Measurements from ENCODE around the gene ANG.
"Not testable (repeated sequence)": the region's sequence is repeated elsewhere in the genome, so short reads cannot be mapped to it uniquely, and the experiment has no call there.

Gene ANG

DNA sequence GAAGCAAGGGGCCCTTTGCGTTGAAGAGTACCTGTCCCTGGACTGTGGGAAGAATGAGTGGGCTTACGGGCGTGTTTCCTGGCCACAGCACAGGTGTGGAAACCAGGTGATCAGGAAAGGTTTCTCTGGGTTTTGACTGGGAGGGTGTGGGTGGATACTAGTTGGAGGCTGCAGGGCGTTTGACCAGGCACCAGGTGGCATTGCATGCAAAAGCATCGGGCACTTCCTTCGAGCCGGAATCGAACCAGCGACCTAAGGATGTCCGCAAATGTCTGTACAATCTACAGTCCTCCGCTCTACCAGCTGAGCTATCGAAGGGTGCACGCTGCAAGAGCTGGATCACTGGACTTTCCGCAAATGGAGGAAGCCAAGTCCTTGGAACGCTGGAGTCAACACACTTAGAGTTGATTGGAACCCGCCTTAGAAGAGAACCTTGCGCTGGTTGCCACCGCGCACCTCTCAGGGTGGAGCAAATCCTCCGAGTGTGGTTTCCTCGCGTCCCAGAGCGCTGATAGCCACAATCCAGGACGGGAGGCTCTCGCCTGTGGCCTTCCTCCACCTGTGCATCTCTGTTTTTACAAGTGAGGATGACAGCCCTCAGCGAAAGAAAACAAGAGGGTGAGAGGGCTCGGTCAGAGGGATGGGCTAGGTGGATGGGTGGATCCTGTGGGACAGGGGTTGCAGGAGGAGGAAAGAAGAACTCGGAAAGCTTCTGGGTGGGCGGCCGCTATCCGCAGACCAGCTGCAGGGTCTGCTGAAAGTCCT, 25.4 kb upstream of the ANG start:
- DNase-seq (ENCODE audit: extremely low read depth, low read depth): no peak
- TF ChIP-seq, protein P1, sequence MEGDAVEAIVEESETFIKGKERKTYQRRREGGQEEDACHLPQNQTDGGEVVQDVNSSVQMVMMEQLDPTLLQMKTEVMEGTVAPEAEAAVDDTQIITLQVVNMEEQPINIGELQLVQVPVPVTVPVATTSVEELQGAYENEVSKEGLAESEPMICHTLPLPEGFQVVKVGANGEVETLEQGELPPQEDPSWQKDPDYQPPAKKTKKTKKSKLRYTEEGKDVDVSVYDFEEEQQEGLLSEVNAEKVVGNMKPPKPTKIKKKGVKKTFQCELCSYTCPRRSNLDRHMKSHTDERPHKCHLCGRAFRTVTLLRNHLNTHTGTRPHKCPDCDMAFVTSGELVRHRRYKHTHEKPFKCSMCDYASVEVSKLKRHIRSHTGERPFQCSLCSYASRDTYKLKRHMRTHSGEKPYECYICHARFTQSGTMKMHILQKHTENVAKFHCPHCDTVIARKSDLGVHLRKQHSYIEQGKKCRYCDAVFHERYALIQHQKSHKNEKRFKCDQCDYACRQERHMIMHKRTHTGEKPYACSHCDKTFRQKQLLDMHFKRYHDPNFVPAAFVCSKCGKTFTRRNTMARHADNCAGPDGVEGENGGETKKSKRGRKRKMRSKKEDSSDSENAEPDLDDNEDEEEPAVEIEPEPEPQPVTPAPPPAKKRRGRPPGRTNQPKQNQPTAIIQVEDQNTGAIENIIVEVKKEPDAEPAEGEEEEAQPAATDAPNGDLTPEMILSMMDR (IDR thresholded peaks at IDR 0.05; ENCODE audit: low read depth, low read length): peak; percentile 30

DNA sequence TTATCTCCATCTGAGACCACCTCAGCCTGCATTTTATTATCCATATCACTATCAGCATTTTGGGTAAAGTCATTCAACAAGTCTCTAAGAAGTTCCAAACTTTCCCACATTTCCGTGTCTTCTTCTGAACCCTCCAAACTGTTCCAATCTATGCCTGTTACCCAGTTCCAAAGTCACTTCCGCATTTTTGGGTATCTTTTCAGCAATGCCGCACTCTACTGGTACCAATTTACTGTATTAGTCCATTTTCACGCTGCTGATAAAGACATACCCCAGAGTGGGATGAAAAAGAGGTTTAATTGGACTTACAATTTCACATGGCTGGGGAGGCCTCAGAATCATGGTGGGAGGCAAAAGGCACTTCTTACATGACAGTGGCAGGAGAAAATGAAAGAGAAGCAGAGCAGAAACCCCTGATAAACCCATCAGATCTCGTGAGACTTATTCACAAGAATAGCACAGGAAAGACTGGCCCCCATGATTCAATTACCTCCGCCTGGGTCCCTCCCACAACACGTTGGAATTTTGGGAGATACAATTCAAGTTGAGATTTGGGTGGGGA, 22.1 kb upstream of the ANG start:
- DNase-seq (ENCODE audit: extremely low read depth, low read depth): not testable (repeated sequence)

DNA sequence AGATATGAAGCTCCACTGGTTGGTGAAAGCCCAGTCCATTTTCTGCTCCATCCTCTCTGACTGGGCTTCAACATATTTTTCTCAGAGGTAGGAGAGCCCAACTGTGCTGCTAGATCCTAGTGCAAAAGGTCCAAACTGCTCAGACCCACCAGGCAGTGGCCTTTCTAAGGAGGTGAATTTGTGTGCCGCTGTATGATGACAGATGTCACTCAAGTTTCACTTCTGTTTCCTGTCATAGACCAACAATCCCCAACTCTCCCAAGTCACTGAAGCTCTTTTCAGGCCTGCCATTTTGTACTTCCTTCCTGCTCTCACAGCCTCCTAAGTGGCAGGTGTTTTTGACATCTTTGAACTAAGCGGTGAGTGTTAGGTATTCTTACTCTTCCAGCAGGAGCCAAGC, 20.6 kb upstream of the ANG start:
- TF ChIP-seq, protein P1 (IDR thresholded peaks at IDR 0.05; ENCODE audit: low read depth, low read length): no peak
- DNase-seq (ENCODE audit: extremely low read depth, low read depth): no peak

DNA sequence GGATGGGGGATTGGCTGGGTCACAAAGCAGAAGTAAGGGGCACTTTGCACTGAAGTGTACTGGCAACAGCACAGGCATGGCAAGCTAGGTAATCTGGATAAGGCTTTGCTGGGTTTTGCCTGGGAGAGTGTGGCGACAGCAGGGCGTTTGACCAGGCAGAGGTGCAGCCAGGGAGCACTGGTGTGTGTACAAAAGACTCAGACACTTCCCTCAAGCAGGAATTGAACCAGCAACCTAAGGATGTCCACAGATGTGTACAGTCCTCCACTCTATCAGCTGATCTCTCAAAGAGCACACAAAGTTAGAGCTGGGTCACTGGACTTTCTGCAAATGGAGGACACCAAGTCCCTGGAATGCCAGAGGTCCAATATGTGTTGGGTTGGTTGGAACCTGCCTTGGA, 19.6 kb upstream of the ANG start:
- no peak for DNase-seq (ENCODE audit: extremely low read depth, low read depth)
- TF ChIP-seq, protein P1 (IDR thresholded peaks at IDR 0.05; ENCODE audit: low read depth, low read length): no peak

DNA sequence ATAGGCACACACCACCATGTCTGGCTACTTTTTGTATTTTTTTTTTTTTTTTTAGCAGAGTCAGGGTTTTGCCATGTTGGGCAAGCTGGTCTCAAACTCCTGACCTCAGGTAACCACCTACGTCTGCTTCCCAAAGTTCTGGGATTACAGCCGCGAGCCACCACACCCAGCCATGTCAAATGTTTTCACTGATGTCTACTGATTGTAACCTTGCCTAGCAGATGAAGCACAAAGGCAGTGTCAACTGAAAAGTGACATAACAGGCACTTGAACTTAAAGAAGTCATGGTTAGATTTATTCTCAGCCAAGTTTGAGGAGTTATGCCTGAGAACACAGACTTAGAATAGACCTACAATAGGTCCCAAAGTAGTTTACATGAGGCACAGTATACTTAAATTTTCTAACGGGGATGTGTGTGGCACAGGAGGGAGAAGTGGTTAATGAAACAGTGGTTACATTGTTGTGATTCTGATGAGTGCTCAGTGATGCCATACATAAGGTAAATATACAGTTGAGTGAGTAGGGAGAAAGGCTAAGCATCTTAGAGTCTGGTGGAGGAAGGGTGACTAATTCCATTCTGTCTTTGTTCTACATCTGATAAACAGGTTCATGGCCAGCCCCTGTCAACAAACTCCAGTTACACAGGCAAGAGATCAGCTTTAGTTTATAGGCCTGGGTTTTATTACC, 16.8 kb upstream of the ANG start:
- no peak for DNase-seq (ENCODE audit: extremely low read depth, low read depth)

DNA sequence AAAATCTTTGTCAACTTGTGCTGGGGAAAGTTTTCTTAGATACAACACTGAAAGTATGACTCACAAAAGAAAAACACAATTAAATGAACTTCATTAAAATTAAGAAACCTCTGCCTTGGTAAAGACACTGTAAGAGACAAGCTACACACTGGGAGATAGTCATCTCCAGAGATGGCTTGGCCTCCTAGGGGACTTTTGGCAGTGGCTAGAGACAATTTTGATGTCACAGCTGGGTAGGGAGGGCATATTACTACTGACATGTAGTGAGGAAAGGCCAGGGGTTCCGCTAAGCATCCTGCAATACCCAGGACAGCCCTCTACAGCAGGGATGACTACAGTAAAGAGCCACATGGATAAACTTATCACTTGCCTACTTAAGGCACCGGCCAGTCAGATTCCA, 12.9 kb upstream of the ANG start:
- TF ChIP-seq, protein P1 (IDR thresholded peaks at IDR 0.05; ENCODE audit: low read depth, low read length): no peak

More for the DNA sequence above, 16.8 kb upstream of the ANG start:
- TF ChIP-seq, protein P1 (IDR thresholded peaks at IDR 0.05; ENCODE audit: low read depth, low read length): no peak

DNA sequence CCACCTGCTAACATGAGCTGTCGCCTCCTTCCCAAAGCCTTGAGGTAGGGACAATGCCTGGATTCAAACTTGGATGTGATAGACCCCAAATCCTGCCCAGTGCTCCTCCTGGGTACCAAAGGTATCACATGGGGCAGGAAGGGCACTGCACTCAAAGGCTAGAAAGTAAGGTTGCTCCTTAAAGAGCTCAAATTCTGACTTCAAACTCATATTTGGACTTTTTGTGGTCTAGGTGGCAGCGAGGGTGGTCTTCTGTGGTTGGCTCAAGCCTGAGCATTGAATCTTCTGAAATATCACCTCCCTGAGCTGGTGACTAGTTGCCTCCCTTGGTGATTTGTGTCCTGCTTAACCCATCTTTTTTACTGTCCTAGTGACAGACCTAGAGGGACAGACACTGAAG, 12.5 kb upstream of the ANG start:
- no peak for DNase-seq (ENCODE audit: extremely low read depth, low read depth)
- TF ChIP-seq, protein P1 (IDR thresholded peaks at IDR 0.05; ENCODE audit: low read depth, low read length): no peak

More for the DNA sequence above, 12.9 kb upstream of the ANG start:
- DNase-seq (ENCODE audit: extremely low read depth, low read depth): no peak
